GM21529 (cell line): ENCODE data around the gene CRADD.

Experiments
- ATAC-seq: cut with Tn5 transposase; IDR thresholded peaks from one replicate; pipeline ENCODE4 v1.9.1; 2021; ENCODE audit not compliant: unreplicated experiment

Gene CRADD

DNA sequence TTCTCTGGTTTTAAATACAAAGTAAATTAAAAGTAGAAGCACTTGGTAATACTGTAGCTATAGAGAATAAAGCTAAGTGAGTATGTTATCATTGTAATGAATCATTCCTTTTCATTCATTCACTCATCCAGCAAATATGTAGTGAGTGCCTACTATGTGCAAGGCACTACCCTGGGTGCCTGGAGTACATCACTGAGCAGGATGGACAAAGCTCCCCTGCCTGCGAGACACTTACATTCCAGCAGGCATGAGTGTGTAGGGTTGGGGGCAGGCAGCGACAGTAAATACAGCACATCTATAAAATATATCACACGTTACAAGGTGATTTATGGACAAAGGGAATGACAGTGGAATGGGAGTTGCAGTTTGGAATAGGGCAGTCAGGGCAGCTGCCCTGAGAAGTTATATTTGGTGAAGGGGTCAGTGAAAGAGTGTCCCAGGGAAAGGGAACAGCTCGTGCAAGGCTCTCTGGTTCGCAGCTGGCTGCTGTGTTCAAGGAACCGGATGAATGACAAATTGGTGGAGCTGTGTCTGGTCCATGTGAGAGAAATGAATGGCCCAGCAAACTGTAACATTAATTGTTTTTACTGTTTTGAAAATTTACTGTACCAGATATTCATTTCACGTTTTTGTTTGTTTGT lies 159.6 kb downstream of the CRADD start:
- no peak for ATAC-seq

DNA sequence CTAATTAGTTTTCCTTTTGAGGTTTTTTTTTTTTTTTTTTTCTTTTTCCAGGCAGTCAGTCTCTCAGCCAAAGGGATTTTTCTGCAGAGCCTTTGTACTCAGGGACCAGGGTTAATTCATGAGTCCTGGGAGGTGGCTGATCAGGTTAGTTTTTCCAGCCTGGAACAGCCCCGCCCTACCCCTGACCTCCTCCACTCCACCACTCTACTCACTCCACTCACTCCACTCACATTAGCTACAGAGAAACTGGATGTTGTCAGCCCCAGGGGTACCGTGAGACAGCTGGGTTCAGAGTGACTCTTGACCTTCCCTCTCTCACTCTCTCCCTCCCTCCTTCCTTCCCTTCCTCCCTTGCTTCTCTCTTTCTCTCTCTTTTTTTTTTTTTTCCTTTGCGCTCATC lies 161.0 kb downstream of the CRADD start:
- ATAC-seq, result no peak

DNA sequence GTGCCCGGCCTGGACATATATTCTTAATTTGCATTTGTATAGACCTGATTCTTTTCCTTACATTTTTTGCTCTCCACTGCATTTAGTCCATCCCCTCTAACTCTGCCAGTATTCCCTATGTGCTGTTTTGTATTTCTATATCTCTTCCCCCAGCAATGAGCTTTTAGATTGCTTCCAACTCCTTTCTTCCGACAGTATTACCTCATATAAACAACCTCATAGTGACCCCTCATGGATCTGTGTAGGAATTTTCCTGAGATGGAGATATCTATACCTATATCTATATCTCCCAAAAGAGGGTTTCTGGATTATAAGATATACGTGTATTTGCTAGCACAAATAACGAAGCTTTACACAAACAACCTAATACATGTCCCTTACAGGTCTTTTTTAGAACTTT lies 161.9 kb downstream of the CRADD start:
- no peak for ATAC-seq

DNA sequence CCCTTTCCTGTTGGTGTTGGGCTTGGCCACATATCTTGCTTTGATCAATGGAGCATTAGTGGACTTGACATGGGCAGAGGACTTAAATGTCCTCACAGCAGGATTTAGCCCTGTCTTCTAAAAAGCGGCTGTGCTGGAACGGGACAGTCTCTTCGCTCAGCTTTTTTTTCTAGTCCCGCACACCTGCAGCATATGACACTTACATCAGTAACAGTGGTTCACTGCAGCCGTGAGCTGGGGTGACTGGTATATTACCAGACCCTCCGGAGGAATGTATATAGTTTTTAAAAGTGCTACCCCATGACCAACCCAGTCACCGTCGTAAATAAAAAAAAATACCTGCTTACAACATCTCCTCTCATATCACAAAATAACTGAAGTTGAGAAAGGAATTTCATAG lies 164.5 kb downstream of the CRADD start:
- no peak for ATAC-seq

DNA sequence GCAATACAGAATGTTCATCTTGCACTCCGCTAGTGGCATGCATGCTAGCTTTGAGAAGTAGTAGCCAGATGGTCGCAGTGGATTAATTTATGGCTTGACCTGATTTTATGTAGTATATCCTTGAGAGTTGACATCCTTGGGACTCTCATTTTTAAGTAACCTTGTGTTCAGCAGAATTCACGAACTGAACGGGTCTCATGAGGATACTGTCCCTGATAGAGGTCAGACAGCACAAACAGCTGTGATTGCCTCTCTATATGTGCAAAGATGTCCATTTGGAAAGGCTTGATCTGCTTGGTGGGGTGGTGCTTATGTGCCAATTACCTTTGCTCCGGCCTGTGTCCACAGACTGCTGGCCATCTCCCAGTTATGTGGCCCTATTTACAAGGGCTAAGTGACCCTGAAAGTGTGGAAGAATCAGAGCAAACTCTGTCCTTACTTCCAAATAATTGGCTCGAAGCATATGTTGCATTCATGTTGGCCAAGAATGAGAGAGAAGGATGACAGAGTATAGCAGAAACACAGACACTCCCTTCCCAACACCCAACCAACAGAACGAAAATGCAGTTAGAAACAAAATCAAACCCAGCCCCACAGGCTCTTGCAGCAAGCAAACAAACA lies 167.1 kb downstream of the CRADD start:
- ATAC-seq, result no peak

DNA sequence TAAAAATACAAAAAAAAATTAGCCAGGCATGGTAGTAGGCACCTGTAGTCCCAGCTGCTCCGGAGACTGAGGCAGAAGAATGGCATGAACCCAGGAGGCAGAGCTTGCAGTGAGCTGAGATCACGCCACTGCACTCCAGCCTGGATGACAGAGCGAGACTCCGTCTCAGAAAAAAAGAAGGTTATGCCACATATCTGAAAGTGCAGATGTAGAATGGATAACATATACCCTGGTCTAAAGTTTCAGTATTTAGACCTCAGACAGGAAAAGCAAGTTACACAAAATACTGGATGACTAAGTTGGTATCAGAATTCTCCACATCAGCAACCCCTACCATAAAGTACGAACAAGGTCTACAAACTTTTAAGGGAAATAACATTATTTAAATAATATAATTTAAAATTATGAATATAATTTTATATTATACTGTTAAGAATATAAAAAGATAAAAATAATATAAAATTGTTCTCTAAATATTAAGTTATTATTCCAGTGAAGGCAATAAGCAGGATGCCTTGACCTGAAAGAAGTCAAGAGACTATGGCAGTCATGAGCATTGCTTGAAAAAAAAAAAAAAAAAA lies 169.9 kb downstream of the CRADD start:
- ATAC-seq, result no peak

DNA sequence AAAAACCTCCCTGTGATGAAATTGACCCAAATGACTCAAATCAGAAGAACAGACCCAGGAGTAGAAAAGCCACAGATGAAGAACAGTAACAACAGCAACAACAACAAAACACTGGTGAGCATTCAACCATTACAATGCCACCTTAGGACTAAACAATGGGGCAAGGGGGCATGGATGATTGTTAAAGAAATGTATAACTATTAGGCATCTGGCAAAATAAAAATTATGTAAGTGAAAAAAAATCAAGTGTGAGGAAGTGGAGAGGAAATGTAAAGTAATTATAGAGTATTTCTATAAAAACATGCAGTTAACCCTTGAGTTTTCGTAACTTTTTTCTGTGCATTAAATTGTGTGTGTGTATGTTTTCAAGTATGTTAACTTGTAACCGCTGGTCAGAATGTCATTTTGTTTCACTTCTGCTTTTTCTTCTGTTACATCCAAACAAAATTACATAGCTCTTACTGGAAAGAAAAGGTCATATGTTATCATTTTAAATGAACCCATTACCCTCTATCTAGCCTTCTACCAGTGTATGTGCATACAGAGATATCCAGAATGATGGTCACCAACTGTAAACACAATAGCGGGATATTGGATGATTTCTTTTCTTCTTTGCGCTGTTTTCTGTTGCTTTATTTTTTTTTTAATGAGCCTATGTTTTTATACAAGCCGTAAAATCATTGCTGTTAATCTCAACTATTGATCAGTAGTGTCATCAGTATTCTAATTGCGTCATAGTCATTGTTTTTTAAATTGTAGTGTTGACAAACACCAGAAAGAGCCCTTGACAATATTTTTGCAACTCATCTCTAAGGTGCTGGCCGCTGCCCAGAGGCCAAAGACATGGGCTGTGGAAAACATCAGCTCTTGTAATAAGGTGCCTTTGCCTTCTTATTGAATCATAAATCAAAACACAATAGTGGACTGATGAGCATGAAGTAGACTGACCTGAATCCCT lies 170.6 kb downstream of the CRADD start:
- peak; percentile 82 for ATAC-seq

DNA sequence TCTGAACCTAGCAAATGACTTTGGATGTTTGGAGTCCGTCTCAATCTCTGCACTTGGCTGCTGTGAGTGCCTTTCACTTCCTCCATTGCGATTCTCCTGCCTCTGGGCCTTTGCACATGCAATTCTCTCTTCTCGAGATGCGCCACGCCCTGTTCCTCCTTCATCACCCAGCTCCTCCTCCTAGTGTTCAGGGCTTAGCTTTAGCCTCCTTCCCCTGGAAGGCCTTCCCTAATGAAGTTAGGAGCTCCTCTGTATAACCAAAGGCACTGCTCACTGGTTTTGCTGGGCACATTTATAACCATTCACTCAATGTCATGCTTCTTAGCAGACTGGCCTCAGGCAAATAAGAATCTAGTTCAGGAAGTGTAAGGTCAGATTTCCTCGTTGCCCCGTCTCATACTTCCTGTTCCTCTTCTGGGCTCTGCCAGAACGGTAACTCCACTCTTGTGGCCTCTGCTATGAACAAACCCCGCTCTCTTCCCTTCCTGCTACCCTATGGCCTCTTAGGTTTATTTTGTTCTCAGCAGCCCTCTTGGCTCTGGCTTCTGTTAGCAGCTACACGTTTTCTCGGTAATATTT lies 171.4 kb downstream of the CRADD start:
- ATAC-seq, result no peak

DNA sequence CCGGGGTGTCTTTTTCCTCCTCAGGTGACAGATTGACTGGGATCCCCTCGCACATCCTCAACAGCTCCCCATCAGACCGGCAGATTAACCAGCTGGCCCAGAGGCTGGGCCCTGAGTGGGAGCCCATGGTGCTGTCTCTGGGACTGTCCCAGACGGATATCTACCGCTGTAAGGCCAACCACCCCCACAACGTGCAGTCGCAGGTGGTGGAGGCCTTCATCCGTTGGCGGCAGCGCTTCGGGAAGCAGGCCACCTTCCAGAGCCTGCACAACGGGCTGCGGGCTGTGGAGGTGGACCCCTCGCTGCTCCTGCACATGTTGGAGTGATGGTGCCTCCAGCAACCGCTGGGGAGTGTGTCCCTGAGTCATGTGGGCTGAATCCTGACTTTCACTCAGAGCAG lies 172.8 kb downstream of the CRADD start:
- ATAC-seq, result no peak

DNA sequence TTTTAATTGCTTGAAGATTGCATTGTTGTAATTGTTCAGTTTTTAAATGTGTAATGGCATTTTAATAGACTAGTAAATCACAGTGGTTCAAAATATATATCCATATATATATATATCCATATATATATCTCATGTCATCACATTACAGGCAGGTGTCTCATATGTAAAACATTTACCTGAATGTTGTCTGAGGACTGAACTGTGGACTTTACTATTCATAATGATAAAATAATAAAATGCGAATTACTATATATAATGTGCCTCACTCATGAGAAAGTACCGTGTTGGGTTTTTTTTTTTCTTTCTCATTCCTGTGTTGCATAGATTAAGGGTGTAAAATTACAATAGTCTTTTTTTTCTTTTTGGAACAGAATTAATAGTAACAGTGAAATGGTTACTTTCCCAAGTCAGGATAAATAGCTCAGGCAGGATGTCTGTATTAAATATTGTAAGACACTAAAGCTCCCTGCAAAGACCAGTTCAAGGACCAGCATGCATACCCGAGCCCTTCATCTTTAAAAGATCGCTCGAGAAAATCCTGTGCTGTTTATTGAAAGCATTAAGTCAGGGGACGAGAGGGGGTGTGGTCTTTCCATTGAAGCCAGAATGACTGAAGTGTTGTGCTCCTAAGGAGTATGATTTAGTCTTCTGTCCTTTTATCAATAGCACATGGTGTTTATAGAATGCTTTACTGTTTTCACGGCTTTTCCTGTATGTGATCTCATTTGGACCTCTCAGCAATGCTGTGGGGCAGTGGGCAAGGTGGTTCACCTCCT lies 173.5 kb downstream of the CRADD start:
- ATAC-seq, result no peak

DNA sequence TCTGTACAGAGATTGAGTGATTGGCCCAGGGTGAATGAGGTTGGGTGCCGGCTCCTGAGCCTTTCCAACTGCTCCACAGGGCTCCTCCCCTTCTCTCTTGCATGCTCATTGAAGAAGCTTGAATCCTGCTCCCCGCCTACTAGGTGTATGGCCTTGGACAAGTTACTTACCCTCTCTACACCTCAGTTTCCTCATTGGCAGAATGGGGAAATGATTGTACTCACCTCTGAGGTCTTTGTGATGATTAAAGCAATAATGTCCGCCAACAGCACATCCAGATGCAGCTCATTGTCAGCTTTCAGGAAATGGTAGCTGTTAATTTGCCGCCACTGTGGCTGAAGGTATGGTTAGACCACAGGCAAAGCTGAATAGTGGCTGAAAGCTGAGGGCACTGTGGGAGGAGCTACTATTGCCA lies 174.1 kb downstream of the CRADD start:
- ATAC-seq, result no peak

DNA sequence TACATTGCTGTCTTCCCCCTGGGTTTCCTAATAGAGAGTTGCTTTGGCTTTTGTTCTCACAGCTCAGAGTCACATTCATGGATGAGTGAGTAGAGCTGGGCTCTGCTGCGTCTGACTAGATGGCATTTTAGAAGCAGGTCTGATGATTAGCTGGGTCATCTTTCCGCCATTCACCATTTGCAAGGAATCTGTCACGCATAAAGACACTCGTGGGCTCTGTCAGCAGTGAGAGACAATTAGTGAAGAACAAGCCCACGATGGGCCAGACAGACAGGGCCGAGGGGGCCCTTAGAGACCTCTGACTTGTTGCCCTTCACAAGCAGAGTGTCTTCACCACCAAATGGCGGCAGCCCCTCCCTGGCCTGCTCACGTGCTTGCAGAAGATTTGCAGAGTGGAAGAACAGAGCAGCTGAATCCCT lies 175.0 kb downstream of the CRADD start:
- no peak for ATAC-seq

DNA sequence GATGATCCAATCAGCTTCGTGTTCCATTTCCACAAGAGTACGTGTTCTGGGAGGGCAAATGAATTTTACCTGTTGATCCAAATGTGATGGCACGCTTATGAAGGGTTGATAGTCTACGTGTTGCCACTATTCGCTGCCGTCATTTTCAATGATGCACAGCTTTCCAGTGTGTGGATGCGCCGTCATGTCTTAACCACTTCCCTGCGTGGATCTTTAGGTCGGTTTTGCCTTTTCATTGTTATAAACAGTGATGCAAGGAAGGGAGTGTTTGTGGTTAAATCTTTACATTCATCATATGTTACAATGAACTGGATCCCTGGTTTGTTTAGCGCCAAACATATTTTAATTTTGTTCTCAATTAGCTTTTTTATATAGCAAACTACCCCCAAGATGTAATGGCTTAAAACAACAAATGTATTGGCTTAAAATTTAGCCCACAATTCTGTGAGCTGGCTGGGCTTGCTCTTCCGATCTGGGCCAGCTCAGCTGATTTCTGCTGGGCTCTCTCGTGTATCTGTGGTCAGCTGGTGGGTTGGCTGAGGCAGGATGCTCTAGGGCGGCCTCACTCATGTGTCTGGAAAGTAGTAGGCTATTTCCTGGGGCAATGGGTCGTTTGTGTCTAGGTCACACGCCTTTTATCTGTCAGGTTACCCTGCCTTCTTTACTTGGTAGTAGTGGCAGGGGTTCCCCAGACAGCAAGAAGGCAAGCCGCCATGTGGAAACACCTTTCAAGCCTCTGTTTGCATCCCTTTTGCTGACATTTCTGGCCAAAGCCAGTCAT lies 176.7 kb downstream of the CRADD start:
- no peak for ATAC-seq

DNA sequence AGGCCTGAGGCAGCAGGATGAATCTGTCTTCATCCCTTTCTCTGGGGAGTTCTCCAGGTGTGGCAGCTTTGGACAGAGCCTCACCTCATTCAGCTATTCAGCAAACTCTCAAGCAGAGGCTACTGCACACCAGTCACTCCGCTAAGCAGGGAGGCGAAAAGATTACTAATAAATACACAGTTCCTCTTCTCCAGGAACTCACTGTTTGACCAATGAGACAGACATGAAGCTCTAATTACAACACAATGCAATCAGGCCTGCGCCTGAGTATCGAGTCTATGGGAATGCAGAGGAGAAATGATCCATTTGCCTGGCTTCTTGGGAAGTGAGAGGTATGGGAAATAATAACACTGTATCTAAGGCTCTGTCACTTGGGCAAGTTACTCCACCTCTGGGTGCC lies 178.1 kb downstream of the CRADD start:
- ATAC-seq, result no peak

- no peak for ATAC-seq
Measured at GRCh38 chr12:93856611-93857010, 179.4 kb downstream of the CRADD start.

DNA sequence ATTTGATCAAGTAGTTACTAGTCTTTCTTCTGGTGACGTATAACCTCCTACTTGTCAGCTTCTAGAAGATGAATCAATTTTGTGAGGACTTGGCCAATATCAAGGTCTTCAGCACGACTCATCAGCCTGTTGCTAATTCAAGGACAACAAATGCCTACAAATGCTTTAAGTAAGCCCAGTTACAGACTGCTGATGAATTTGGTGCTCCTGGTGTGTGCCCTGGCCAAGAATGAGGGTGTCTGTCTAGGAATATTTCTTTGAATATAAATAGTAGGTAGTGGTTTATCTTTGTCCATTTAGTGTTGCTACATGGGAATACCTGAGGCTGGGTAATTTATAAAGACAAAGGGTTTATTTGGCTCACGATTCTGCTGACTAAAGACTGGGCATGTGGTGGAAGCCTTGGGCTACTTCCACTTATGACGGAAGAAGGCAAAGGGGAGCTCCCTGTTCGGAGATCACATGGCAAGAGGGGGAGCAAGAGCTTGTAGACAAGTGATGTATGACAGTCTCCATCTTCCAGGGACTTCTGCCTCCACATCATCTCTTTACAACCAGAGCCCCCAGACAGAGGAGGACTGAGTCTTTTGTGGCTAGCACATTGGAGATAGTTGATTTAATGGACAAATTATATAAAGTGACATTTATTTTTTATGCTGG lies 180.2 kb downstream of the CRADD start:
- no peak for ATAC-seq

GRCh38 chr12:93857991-93858447 lies 180.8 kb downstream of the CRADD start:
- ATAC-seq, result no peak

DNA sequence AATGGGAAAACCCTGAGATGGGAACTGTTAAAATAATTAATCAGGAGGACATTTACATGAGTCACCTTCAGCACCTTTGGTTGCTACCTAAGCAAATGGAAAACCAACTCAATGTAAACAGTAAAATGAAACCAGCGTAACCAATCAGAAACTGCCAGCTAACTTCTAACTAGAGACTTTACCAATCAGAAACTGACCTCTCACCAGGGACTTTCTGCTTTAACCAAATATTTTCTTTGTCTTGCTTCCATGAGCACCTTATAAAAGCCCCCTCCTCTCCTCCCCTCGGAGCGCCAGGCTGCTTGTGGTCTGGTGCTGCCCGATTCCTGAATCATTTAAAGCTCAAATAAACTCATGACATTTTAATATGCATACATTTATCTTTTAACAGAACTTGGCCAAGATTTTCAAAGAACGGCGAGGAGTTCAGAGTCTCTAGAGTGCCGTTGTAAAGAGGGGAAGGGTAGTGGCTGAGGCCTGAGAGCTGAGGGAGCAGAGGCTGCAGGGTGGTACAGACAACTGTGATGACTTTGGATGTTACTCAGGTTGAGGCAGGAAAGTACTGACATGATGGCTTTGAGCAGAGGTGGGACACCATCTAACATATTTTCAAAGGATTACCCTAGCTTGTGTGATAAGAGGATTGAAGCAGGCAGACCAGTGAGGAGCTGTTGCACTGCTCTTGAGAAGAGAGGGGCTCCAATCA lies 183.6 kb downstream of the CRADD start:
- no peak for ATAC-seq
